OCI-LY7 (cell line): Measurements from ENCODE around the gene SGMS2.

ENCODE experiments used
- CTCF ChIP-seq: fragments of 200-600 bp; sonication (generic); conservative IDR thresholded peaks from 2 replicates; pipeline ENCODE4 v1.5.1; 2014; ENCODE audit warnings: mild to moderate bottlenecking, antibody characterized with exemption, low read length, moderate library complexity, mixed read lengths
- EZH2phosphoT487 ChIP-seq: fragments of 200-600 bp; sonication (generic); IDR thresholded peaks from 2 replicates; pipeline ENCODE4 v1.6.1; 2018; ENCODE audit warnings: low read depth, borderline replicate concordance, mild to moderate bottlenecking, mixed run types, antibody characterized with exemption, low read length, moderate library complexity, mixed read lengths

- TF ChIP-seq CTCF (no peak), EZH2phosphoT487 (no peak)
Measured at GRCh38 chr4:107897823-107898222, 73.1 kb downstream of the SGMS2 start.
